ENCODE results near the gene OMP.

The OMP gene

GRCh38 chr11:77108436-77108835 lies 5.8 kb downstream of the OMP start:
- no peak for DNase-seq

GRCh38 chr11:77109236-77110019 lies 6.8 kb downstream of the OMP start:
- DNase-seq: no peak

GRCh38 chr11:77110836-77111235 lies 8.2 kb downstream of the OMP start:
- DNase-seq: no peak

- DNase-seq: no peak
Observed at GRCh38 chr11:77111277-77111676, 8.6 kb downstream of the OMP start.

- DNase-seq: no peak
Observed at GRCh38 chr11:77111946-77112345, 9.3 kb downstream of the OMP start.

GRCh38 chr11:77112641-77113381 lies 10.2 kb downstream of the OMP start:
- no peak for DNase-seq

- peak in 1 of 2 experiments; percentile 52 for DNase-seq
Observed at GRCh38 chr11:77113382-77114088, 10.9 kb downstream of the OMP start.

- DNase-seq: no peak
Observed at GRCh38 chr11:77114089-77114463, 11.4 kb downstream of the OMP start.

GRCh38 chr11:77115181-77115611 lies 12.6 kb downstream of the OMP start:
- DNase-seq: no peak

GRCh38 chr11:77115956-77116355 lies 13.3 kb downstream of the OMP start:
- no peak for DNase-seq

GRCh38 chr11:77117492-77117891 lies 14.9 kb downstream of the OMP start:
- DNase-seq: no peak

GRCh38 chr11:77118086-77118485 lies 15.4 kb downstream of the OMP start:
- DNase-seq: no peak

GRCh38 chr11:77118971-77119370 lies 16.3 kb downstream of the OMP start:
- no peak for DNase-seq

GRCh38 chr11:77119531-77119936 lies 16.9 kb downstream of the OMP start:
- no peak for DNase-seq

GRCh38 chr11:77120571-77120970 lies 17.9 kb downstream of the OMP start:
- DNase-seq: no peak

- no peak for DNase-seq
Observed at GRCh38 chr11:77121096-77121640, 18.5 kb downstream of the OMP start.

GRCh38 chr11:77121876-77122575 lies 19.4 kb downstream of the OMP start:
- no peak for DNase-seq

- DNase-seq: no peak
Observed at GRCh38 chr11:77122576-77123212, 20.1 kb downstream of the OMP start.

- DNase-seq: no peak
Observed at GRCh38 chr11:77123591-77123990, 21.0 kb downstream of the OMP start.

- DNase-seq: no peak
Observed at GRCh38 chr11:77124041-77124440, 21.4 kb downstream of the OMP start.

- DNase-seq: no peak
Observed at GRCh38 chr11:77124488-77124887, 21.8 kb downstream of the OMP start.

- no peak for DNase-seq
Observed at GRCh38 chr11:77125191-77125590, 22.6 kb downstream of the OMP start.

All from SW 1271 (cell line).